ENCODE results near the gene OR7A10.

The OR7A10 gene

GRCh38 chr19:14848822-14849221 is at the start of gene OR7A10:
Gene OR7A10, minus strand, starts transcription at chr19:14848922. Its CDS starts 7,045 bp downstream, at chr19:14841877.
- no peak for DNase-seq (ENCODE audit: low spot score)

- no peak for DNase-seq (ENCODE audit: low spot score)
These were observed 42.1 kb upstream of the OR7A10 start for GRCh38 chr19:14890643-14891379.

GRCh38 chr19:14889994-14890642 is 41.4 kb upstream of the OR7A10 start:
- no peak for DNase-seq (ENCODE audit: low spot score)

- DNase-seq (ENCODE audit: low spot score), result no peak
These were observed 37.3 kb upstream of the OR7A10 start, which contains the start of gene OR7A17 for GRCh38 chr19:14886032-14886431. Gene OR7A17, minus strand, starts transcription at chr19:14886132. Its CDS starts 4,777 bp downstream, at chr19:14881355.

DNA sequence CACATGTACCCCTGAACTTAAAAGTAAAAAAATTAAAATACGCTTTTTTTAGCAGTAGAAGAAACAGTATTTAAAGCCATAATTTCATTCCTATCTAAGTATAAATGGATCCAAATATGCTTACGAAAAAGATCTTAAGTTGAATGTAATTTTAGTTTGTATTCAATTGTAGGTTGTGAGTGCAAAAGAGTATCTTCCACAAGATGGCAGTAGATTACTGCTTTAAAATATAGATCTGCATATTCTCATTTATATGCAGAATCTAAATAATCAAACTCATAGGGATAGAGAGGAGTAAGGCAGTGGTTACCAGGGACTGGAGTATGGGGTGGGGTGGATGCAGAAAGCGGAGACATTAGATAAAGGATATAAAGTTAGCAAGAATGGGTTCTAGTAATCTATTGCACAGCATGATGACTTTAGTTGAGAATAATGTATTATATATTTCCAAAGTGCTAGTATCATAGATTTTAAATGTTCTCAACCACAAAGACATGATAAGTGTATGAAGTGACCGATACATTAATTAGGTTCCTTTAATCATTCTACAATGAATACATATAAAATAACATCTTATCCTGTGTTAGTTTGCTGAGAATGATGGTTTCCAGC is 23.0 kb upstream of the OR7A10 start:
- no peak for DNase-seq (ENCODE audit: low spot score)

DNA sequence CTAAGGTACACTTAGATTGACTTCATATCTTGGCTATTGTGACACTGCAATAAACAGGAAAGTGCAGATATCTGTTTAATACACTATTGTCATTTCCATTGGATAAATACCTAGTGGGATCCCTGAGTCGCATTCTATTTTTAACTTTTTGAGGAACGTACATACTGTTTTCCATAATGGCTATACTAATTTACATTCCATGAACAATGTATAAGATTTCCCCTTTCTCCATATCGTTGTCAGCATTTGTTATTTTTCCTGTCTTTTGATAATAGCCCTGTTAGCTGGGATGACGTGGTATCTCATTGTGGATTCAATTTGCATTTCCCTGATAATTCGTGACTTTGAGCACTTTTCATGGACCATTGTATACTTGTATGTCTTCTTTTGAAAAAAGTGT is 19.8 kb upstream of the OR7A10 start:
- DNase-seq (ENCODE audit: low spot score), result no peak

DNA sequence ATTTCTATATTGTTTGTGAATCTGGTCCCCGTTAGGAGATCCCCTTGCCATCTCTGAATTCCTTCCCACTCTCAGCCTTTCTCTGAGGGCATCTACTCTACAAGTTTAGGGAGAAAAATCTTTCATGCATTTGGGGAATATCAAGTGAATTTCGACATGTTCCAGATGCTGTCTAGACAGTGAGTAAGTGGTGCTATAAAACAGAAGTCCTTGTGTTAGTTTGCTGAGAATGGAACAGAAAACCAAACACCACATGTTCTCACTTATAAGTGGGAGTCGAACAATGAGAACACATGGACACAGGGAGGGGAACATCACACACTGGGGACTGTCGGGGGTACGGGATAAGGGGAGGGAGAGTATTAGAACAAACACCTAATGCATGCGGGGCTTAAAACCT is 5.1 kb downstream of the OR7A10 start:
- DNase-seq (ENCODE audit: low spot score), result no peak

DNA sequence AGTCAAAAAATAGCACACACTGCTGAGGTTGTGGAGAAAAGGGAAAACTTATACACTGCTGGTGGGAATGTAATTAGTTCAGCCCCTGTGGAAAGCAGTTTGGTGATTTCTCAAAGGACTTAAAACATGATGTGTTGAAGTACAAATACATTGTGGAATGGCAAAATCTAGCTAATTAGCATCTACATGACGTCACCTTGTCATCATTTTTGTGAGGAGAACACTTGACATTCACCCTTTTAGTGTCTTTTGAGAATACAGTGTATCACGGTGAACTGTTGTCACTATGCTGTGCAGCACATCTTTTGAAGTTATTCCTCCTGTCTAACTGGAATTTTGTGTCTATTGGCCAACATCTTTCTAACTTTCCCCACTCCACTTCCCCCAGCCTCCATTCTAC is 5.6 kb downstream of the OR7A10 start:
- no peak for DNase-seq (ENCODE audit: low spot score)

GRCh38 chr19:14840206-14840605 is 8.5 kb downstream of the OR7A10 start:
- DNase-seq (ENCODE audit: low spot score), result no peak

DNA sequence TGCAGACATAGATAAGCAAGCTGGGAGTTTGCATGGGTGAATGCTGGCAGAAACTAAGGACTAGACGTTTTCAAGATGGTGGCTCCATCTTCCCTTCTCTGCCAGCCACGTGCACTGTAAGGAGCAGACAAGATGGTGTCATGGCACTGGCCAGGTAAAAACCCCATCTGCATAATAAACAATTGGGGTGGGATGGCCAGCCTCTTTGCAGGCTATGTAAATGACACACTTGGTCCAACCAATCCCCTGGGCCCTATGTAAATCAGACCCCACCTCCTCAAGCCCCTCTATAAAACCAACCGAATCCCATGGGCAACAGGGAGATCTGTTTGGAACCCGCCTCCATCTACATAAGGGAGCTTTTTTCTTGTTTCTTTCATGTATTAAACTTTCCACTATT is 11.3 kb downstream of the OR7A10 start:
- DNase-seq (ENCODE audit: low spot score), result no peak

GRCh38 chr19:14835011-14835410 is 13.7 kb downstream of the OR7A10 start, which contains the start of the genes OR7A5 and OR7C1:
Gene OR7A5, minus strand, starts transcription at chr19:14835185. Its CDS starts 6,944 bp downstream, at chr19:14828241.
Gene OR7C1, minus strand, starts transcription at chr19:14835185. Its CDS starts 35,049 bp downstream, at chr19:14800136.
- DNase-seq (ENCODE audit: low spot score), result no peak

- DNase-seq (ENCODE audit: low spot score), result no peak
These were observed 18.0 kb downstream of the OR7A10 start for GRCh38 chr19:14830702-14831101.

DNA sequence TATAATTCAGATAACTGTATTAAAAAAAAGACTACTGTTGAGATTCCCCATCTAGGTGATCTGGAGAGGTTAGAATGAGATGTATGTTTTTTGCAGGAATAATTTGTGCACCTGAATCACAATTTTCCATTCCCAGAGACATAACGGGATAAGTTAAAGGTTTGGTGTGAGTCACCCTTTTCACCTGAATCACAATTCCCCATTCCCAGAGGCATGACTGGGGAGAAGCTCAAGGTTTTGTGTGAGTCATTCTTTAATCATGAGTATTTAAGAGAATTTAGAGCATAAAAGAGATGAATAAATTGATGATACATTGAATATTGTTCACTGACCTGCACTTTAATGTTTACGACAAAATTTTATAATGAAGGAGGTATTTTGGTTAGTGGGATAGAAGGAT is 22.7 kb downstream of the OR7A10 start:
- no peak for DNase-seq (ENCODE audit: low spot score)

DNA sequence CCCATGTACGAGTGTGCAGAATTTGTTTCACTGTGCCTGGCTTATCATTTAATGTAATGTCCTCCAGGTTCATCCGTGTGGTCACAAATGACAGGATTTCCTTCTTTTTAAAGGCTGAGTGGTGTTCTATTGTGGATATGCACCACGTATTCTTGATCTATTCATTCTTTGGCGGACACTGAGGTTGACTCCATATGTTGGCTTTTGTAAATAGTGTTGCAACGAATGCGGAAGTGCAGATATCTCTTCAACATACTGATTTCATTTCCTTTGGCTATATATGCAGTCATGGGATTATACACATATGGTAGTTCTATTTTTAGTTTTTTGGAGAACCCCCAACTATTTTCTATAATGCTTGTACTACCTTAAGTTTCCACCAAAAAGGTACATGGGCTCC is 26.8 kb downstream of the OR7A10 start:
- DNase-seq (ENCODE audit: low spot score), result no peak

DNA sequence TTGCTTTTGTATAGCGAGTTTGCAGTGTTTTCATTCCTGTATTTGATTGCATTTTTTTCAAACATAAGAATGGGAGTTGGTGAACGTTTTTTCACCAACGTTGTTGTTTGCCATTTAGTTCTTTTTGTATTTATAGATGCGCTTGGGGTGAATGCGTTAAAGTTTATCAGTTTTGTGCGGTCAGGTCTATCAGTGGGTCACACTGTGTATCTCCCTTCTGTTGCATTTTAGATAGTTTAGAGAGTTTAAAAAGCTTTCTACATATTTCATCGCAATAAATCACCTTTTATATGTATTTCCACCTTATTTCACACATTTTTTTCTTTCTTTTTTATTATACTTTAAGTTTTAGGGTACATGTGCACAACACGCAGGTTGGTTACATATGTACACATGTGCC is 30.1 kb downstream of the OR7A10 start:
- no peak for DNase-seq (ENCODE audit: low spot score)

DNA sequence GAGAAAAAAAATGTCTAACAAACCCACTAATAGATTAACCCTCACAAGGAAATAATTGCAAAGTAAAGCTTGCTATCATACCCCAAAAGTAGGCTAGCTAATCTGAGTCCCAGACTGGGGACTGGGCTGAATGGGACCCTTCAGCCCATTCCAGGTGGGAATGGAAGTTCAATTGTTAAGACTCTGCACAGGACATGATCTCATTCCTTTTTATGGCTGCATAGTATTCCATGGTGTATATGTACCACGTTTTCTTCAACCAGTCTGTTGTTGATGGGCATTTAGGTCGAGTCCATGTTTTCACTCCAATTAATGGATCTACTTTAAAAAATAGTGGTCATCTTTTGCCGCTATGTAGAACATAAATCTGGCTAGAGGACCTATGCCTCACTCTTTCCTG is 31.7 kb downstream of the OR7A10 start:
- no peak for DNase-seq (ENCODE audit: low spot score)

GRCh38 chr19:14814982-14815652 is 33.6 kb downstream of the OR7A10 start:
- DNase-seq (ENCODE audit: low spot score), result no peak

DNA sequence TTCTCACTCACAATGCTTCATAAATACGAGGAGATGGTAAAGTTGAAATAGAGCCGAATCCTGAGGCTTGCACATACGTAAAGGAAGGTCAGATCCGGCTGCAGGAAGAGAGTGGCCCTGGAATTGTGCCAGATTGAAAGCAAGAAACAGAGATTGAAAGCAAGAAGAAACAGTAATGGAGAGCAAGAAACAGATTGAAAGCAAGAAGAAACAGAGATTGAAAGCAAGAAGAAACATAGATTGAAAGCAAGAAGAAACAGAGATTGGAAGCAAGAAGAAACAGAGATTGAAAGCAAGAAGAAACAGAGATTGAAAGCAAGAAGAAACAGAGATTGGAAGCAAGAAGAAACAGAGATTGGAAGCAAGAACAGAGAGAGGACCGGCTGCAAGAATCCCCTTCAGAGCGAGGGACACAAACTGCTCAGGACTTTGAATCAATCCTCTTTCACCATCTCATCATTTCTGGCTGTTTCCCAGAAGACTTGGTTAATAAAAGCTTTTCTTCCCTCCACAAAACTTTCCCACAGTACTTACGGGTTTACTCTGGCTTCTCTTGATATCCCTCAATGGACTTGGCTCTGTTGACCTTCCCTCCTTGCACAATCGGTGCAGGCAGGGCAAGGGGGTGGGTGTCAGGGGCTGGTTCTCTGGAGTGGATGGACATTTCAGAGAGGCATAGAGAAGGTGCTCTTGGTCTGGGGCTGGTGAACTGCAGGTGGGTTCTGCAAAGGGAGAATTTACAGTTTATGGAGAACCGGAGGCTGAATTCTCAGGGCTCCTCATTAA is 39.3 kb downstream of the OR7A10 start:
- DNase-seq (ENCODE audit: low spot score), result no peak

- DNase-seq (ENCODE audit: low spot score), result no peak
These were observed 44.0 kb downstream of the OR7A10 start for GRCh38 chr19:14804765-14805164.

DNA sequence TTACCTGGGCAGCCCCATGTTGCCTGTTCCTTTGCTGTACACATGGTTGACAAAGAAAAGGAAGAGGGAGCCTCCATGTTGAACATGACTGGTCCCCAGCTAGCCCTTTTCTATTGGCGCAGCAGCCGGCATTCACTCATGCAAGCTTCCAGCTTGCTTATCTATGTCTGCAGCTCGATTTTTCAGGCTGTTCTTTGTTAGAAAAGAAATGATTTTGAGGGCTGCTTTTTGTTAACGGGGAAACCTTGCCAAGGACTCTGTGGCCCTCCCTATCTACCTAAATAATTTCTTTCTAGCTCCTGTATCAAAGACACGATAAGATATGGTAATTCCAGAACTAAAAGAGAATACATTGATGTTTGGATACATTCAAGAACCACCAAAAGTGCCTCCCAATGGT is 50.0 kb downstream of the OR7A10 start:
- DNase-seq (ENCODE audit: low spot score), result no peak

DNA sequence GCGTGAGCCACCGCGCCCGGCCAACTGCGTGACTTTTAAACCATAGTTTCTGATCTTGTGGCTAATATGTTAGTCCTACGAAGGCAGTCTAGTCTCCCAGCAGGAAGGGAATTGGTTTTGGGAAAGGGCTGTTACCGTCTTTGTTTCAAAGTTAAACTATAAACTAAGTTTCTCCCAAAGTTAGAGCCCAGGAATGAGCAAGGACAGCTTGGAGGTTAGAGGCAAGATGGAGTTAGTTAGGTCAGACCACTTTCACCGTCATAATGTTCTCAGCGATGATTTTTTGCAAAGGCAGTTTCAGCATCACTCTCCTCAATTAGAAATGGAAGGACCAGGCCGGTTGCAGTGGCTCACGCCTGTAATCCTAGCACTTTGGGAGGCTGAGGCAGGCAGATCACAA is 52.7 kb downstream of the OR7A10 start:
- no peak for DNase-seq (ENCODE audit: low spot score)

All from CD4-positive, alpha-beta T cell treated with Interleukin-6 at 100 ng/mL for 8 hours (primary cell).